BJ (cell line): ENCODE results near the gene LNP1. TPM values are rescaled to one million over a fixed set of nuclear protein-coding genes. Genes with fewer than 3 reads are reported as not detected.

Experiments used
- CTCF ChIA-PET: fragments of 350-600 bp; formaldehyde crosslinking; extraction: SDS; loops from one replicate; lab custom pipeline; 2021; ENCODE audit warnings: antibody characterized with exemption, inconsistent platforms; lab: Yijun Ruan, JAX
- POLR2A ChIA-PET: fragments of 300-600 bp; sonication (Branson Sonifier 250); formaldehyde crosslinking; extraction: SDS; loops from one replicate; lab custom pipeline; 2021; ENCODE audit warnings: antibody characterized with exemption; lab: Charles Lee
- DNase-seq: peaks from one replicate; pipeline ENCODE4 v3.0.0-alpha.2; 2011; ENCODE audit warnings: low read depth
- H3K27me3 ChIP-seq: 2 replicates; pipeline ENCODE4 v1.6.0; 2011; ENCODE audit warnings: low read length; ENCODE audit not compliant: control insufficient read depth, insufficient read depth
- H3K36me3 ChIP-seq: 2 replicates; pipeline ENCODE4 v1.5.1; 2011; ENCODE audit warnings: low read length; ENCODE audit not compliant: control insufficient read depth, insufficient read depth
- H3K4me3 ChIP-seq: 2 replicates; pipeline ENCODE4 v1.5.1; 2011; ENCODE audit warnings: low read depth, mild to moderate bottlenecking, control low read depth, low read length
- CTCF ChIP-seq: IDR thresholded peaks from 2 replicates; pipeline ENCODE4 v1.5.1; 2011; ENCODE audit warnings: low read depth, mild to moderate bottlenecking, control low read depth, inconsistent platforms, low read length, moderate library complexity; ENCODE audit not compliant: insufficient read depth
- polyA plus RNA-seq: library from polyadenylated mRNA; depleted of rRNA; stranded (reverse); fragments of >200 nt; gene quantifications from 2 replicates; pipeline ENCODE4 v1.2.3, GENCODE V29; 2011

LNP1 gene
- polyA plus RNA-seq, 1 experiment, result 2.1 TPM

GRCh38 chr3:100404250-100404548 lies 2.9 kb downstream of the LNP1 start:
- no peaks in the 10 kb centered on the region for H3K27me3 ChIP-seq
- no peak overlapping the region for H3K4me3 ChIP-seq
- ChIA-PET CTCF (interaction anchor here (0.9 kb wide), 1 partner anchor 28 kb away, joined by 4 read pairs; no protein-coding TSS in a partner anchor), POLR2A (no interaction called here)
- H3K36me3 ChIP-seq, result peaks cover 2% of the 10 kb centered on the region; the same call in 1 of the 2 replicates
- no peak for TF ChIP-seq CTCF
- no peak for DNase-seq

- Histone ChIP-seq H3K36me3 (peaks cover 2% of the 10 kb centered on the region; the same call in 1 of the 2 replicates), H3K27me3 (no peaks in the 10 kb centered on the region), H3K4me3 (no peak overlapping the region)
- ChIA-PET POLR2A (no interaction called here), CTCF (interaction anchor here (0.5 kb wide), 1 partner anchor 13 kb away, joined by 3 read pairs; no protein-coding TSS in a partner anchor)
- no peak for TF ChIP-seq CTCF
- no peak for DNase-seq
Measured at GRCh38 chr3:100407164-100407563, 5.8 kb downstream of the LNP1 start.

- DNase-seq, result no peak
- H3K4me3 ChIP-seq, result no peak overlapping the region
- H3K36me3 ChIP-seq, result peaks cover 2% of the 10 kb centered on the region; the same call in 1 of the 2 replicates
- ChIA-PET CTCF (no interaction called here), POLR2A (no interaction called here)
- no peak for TF ChIP-seq CTCF
- no peaks in the 10 kb centered on the region for H3K27me3 ChIP-seq
Measured at GRCh38 chr3:100407977-100408532, 6.7 kb downstream of the LNP1 start.

- POLR2A ChIA-PET, result no interaction called here
Measured at GRCh38 chr3:100411091-100411982, 10.0 kb downstream of the LNP1 start.

More at GRCh38 chr3:100411091-100411982, 10.0 kb downstream of the LNP1 start:
- Histone ChIP-seq H3K36me3 (peaks cover 2% of the 10 kb centered on the region; the same call in 1 of the 2 replicates), H3K27me3 (no peaks in the 10 kb centered on the region), H3K4me3 (no peak overlapping the region)
- CTCF ChIA-PET, result no interaction called here
- TF ChIP-seq CTCF, result no peak
- no peak for DNase-seq
